Mucosa of descending colon (tissue), 3 donors: ENCODE results near the gene GPR158. TPM values are rescaled to one million over a fixed set of nuclear protein-coding genes. Genes with fewer than 3 reads are reported as not detected.

Source experiments
- ATAC-seq: fragments of 200-7000 bp; cut with Tn5 transposase; one replicate; pipeline ENCODE4 v1.9.1; 2020; ENCODE audit warnings: mild to moderate bottlenecking, moderate library complexity
- DNase-seq, 3 donors: peaks; one replicate each; pipeline ENCODE4 v3.0.0-alpha.2; 2020
- H3K36me3 ChIP-seq: fragments of 200-600 bp; one replicate; pipeline ENCODE4 v1.8.0; 2021; ENCODE audit warnings: low read depth, mild to moderate bottlenecking
- H3K4me1 ChIP-seq: fragments of 200-600 bp; one replicate; pipeline ENCODE4 v1.8.0; 2021; ENCODE audit warnings: low read depth, mild to moderate bottlenecking
- H3K4me3 ChIP-seq: fragments of 200-600 bp; one replicate; pipeline ENCODE4 v1.8.0; 2021; ENCODE audit warnings: mild to moderate bottlenecking
- H3K9me3 ChIP-seq: fragments of 200-600 bp; one replicate; pipeline ENCODE4 v1.8.0; 2021; ENCODE audit warnings: mild to moderate bottlenecking
- CTCF ChIP-seq: fragments of 200-600 bp; IDR thresholded peaks from one replicate; pipeline ENCODE4 v1.8.0; 2022; ENCODE audit warnings: antibody characterized with exemption, mild to moderate bottlenecking
- intact Hi-C, 2 donors: fragments of 100-400 bp; cut with DNase I in 1 of 2; cut with micrococcal nuclease in 1 of 2; formaldehyde crosslinking; loops; one replicate each; pipeline versions ENCODE4 v1.11.0 to v1.11.1; 2022; cut with DNase I, micrococcal nuclease
- total RNA-seq, 3 donors: library from RNA; stranded (reverse); fragmentation: NEBNext Ultra II Directional in 2 of 3; extraction: Animal tissue kit (Norgen Biotek cat#: 25700) in 2 of 3; gene quantifications; one replicate each; pipeline versions ENCODE4 v1.2.1 to v1.2.4, GENCODE V29; 2021 to 2023
- donor health status: DM: no; HTN: no; CAD: no; lungs with moderate emphysema.
- donor health status: DM: no; HTN: no; CAD: no.
- donor health status: DM: no; HTN: yes; CAD: no.

Gene GPR158
- total RNA-seq, 3 donors from 2014 or later: 0.20 to 0.51 (median 0.24) TPM

GRCh38 chr10:25465582-25466372, 291.0 kb downstream of the GPR158 start:
- intact Hi-C loops: no loop called here
- H3K9me3 ChIP-seq: no peaks in the 10 kb centered on the region
- TF ChIP-seq CTCF: no peak
- DNase-seq: no peak
- no peak for ATAC-seq
- no peaks in the 10 kb centered on the region for H3K36me3 ChIP-seq
- no peak overlapping the region for H3K4me3 ChIP-seq
- no peaks in the 10 kb centered on the region for H3K4me1 ChIP-seq

GRCh38 chr10:25467881-25468280, 293.1 kb downstream of the GPR158 start:
- TF ChIP-seq CTCF: no peak
- DNase-seq (no peak), ATAC-seq (no peak)
- Histone ChIP-seq H3K9me3 (no peaks in the 10 kb centered on the region), H3K4me1 (no peaks in the 10 kb centered on the region), H3K4me3 (no peak overlapping the region), H3K36me3 (no peaks in the 10 kb centered on the region)
- intact Hi-C loops: no loop called here

DNA sequence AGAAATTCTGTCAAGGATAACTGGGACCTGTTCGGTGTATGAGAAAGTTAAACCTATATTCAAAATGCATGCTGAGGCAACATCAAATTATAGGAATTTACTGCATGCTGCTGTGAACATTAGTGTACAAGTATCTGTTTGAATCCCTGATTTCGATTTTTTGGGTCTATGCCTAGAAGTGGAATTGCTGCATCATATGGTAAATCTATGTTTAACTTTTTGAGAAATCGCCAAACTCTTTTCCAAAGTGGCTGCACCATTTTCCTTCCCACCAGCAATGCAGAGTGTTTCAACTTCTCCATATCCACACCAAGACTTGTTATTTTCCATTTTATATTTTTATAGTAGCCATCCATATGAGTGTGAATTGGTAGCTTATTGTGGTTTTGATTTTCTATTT, 306.7 kb downstream of the GPR158 start:
- Histone ChIP-seq H3K4me3 (no peak overlapping the region), H3K9me3 (no peaks in the 10 kb centered on the region), H3K36me3 (no peaks in the 10 kb centered on the region), H3K4me1 (no peaks in the 10 kb centered on the region)
- intact Hi-C loops: no loop called here
- ATAC-seq (no peak), DNase-seq (no peak)
- TF ChIP-seq CTCF: no peak

DNA sequence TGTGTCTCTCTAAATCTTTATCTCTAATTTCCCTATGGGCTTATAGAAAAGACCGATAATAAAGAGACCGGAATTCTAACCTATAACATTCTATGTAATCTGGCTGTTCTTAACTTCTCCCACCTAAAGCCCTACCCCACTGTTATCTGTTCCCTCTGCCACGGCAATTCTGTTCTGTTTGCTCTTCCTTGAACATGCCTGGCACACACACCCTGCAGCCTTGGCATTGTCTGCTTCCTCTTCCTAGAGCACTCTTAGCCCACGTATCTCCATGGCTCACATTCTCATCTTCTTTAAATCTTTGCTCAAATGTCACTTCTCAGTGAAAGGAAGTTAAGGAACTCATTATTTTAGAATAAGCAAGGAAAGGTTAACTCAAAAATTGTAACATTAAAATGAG, 309.2 kb downstream of the GPR158 start:
- H3K9me3 ChIP-seq: no peaks in the 10 kb centered on the region
- H3K36me3 ChIP-seq: no peaks in the 10 kb centered on the region
- H3K4me3 ChIP-seq: no peak overlapping the region
- TF ChIP-seq CTCF: no peak
- H3K4me1 ChIP-seq: no peaks in the 10 kb centered on the region
- intact Hi-C loops: no loop called here
- ATAC-seq (no peak), DNase-seq (no peak)

DNA sequence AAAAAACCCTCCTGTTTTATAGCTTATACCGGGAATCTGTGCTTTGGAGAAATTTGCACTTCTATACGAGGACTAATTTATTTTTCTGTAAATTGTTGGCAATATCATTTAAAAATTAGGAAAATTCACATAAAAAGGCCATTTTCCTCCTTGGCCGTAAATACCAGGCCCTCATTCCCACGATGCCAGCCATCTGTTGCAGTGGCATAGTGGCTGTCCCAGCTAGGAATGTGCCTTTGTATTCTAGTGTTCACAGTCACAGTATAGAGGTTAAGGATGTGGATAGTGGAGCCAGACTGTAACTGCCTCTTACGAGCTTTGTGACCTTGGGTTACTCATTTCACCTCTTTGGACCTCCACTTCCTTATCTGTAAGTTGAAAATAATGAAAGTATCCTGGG, 312.5 kb downstream of the GPR158 start:
- intact Hi-C loops: no loop called here
- no peaks in the 10 kb centered on the region for H3K9me3 ChIP-seq
- no peaks in the 10 kb centered on the region for H3K36me3 ChIP-seq
- no peak for DNase-seq
- no peaks in the 10 kb centered on the region for H3K4me1 ChIP-seq
- no peak for TF ChIP-seq CTCF
- no peak for ATAC-seq
- H3K4me3 ChIP-seq: no peak overlapping the region
